Mesothelial cell of epicardium (in vitro differentiated cells): Measurements from ENCODE around the gene FKTN. TPM values are rescaled to one million over a fixed set of nuclear protein-coding genes. Genes with fewer than 3 reads are reported as not detected.

Experiments
- DNase-seq, 2 experiments: peaks; one replicate each; pipeline ENCODE4 v3.0.0; 2021; ENCODE audit warnings: low spot score in 2 of 2; ENCODE audit not compliant: unreplicated experiment in 2 of 2
- H3K27ac Mint-ChIP-seq: 2 replicates; pipeline ENCODE4 v1.8.0; 2021; ENCODE audit warnings: mixed read lengths
- H3K27me3 Mint-ChIP-seq: 2 replicates; pipeline ENCODE4 v1.8.0; 2021; ENCODE audit warnings: low read depth, mixed read lengths
- H3K36me3 Mint-ChIP-seq: 2 replicates; pipeline ENCODE4 v1.8.0; 2021; ENCODE audit warnings: mixed read lengths
- H3K4me1 Mint-ChIP-seq: 2 replicates; pipeline ENCODE4 v1.8.0; 2021; ENCODE audit warnings: mixed read lengths
- H3K4me3 Mint-ChIP-seq: 2 replicates; pipeline ENCODE4 v1.8.0; 2021; ENCODE audit warnings: mild to moderate bottlenecking, moderate library complexity, mixed read lengths
- H3K9me3 Mint-ChIP-seq: 2 replicates; pipeline ENCODE4 v1.8.0; 2021; ENCODE audit warnings: mixed read lengths
- CTCF ChIP-seq: fragments of 200-600 bp; sonication (generic); IDR thresholded peaks from one replicate; pipeline ENCODE4 v1.5.0; 2021; ENCODE audit warnings: antibody characterized with exemption; ENCODE audit not compliant: unreplicated experiment
- total RNA-seq: library from RNA; stranded (reverse); gene quantifications from 3 replicates; pipeline ENCODE4 v1.2.1, GENCODE V29; 2021

FKTN gene
- total RNA-seq, 1 donor from 2014 or later: 26.8 TPM

GRCh38 chr9:105633411-105633810 is 75.5 kb downstream of the FKTN start:
- Mint-ChIP-seq H3K4me1 (no peaks in the 10 kb centered on the region), H3K27ac (no peak overlapping the region), H3K36me3 (peaks cover 19% of the 10 kb centered on the region), H3K9me3 (no peaks in the 10 kb centered on the region), H3K4me3 (no peak overlapping the region), H3K27me3 (no peaks in the 10 kb centered on the region)
- no peak for TF ChIP-seq CTCF
- no peak for DNase-seq

- Mint-ChIP-seq H3K9me3 (peaks cover 4% of the 10 kb centered on the region), H3K36me3 (peaks cover 16% of the 10 kb centered on the region), H3K4me3 (no peak overlapping the region), H3K27ac (no peak overlapping the region), H3K27me3 (no peaks in the 10 kb centered on the region), H3K4me1 (no peaks in the 10 kb centered on the region)
- TF ChIP-seq CTCF: no peak
- DNase-seq: no peak
Observed at GRCh38 chr9:105636331-105636730, 78.4 kb downstream of the FKTN start.

- TF ChIP-seq CTCF: peak; percentile 61
- no peak for DNase-seq
- Mint-ChIP-seq H3K9me3 (peaks cover 10% of the 10 kb centered on the region), H3K4me3 (no peak overlapping the region), H3K36me3 (peaks cover 24% of the 10 kb centered on the region), H3K27me3 (no peaks in the 10 kb centered on the region), H3K27ac (no peak overlapping the region), H3K4me1 (no peaks in the 10 kb centered on the region)
Observed at GRCh38 chr9:105637787-105638395, 80.0 kb downstream of the FKTN start.

- Mint-ChIP-seq H3K27ac (no peak overlapping the region), H3K27me3 (no peaks in the 10 kb centered on the region), H3K4me3 (no peak overlapping the region), H3K9me3 (peaks cover 11% of the 10 kb centered on the region), H3K4me1 (no peaks in the 10 kb centered on the region), H3K36me3 (peaks cover 23% of the 10 kb centered on the region)
- no peak for TF ChIP-seq CTCF
- DNase-seq: no peak
Observed at GRCh38 chr9:105639936-105640335, 82.0 kb downstream of the FKTN start.

- no peaks in the 10 kb centered on the region for H3K4me1 Mint-ChIP-seq
- H3K36me3 Mint-ChIP-seq: peaks cover 16% of the 10 kb centered on the region
- no peak for TF ChIP-seq CTCF
- H3K27me3 Mint-ChIP-seq: no peaks in the 10 kb centered on the region
- peaks cover 11% of the 10 kb centered on the region for H3K9me3 Mint-ChIP-seq
- DNase-seq: no peak
- H3K4me3 Mint-ChIP-seq: no peak overlapping the region
- no peak overlapping the region for H3K27ac Mint-ChIP-seq
Observed at GRCh38 chr9:105643795-105644194, 85.9 kb downstream of the FKTN start.
